Colonic mucosa (tissue), 4 donors: Measurements from ENCODE around the gene ANXA8L1. TPM values are rescaled to one million over a fixed set of nuclear protein-coding genes. Genes with fewer than 3 reads are reported as not detected.
"Not testable (repeated sequence)": the region's sequence is repeated elsewhere in the genome, so short reads cannot be mapped to it uniquely, and the experiment has no call there.

ENCODE experiments used
- DNase-seq: peaks from one replicate; pipeline ENCODE4 v3.0.0-alpha.2; 2020
- H3K27ac ChIP-seq: fragments of 200-600 bp; one replicate; pipeline ENCODE4 v1.8.0; 2021
- H3K27me3 ChIP-seq: fragments of 200-600 bp; one replicate; pipeline ENCODE4 v1.8.0; 2021
- H3K36me3 ChIP-seq: fragments of 200-600 bp; one replicate; pipeline ENCODE4 v1.8.0; 2021
- H3K4me1 ChIP-seq: fragments of 200-600 bp; one replicate; pipeline ENCODE4 v1.8.0; 2021; ENCODE audit warnings: mild to moderate bottlenecking
- H3K4me3 ChIP-seq: fragments of 200-600 bp; one replicate; pipeline ENCODE4 v1.8.0; 2021
- H3K9ac ChIP-seq, 2 donors: one replicate each; pipeline ENCODE4 v1.7.0; 2013; ENCODE audit warnings: control low read depth in 2 of 2, low read depth in 2 of 2, low read length in 2 of 2
- H3K9me3 ChIP-seq: fragments of 200-600 bp; one replicate; pipeline ENCODE4 v1.8.0; 2021
- CTCF ChIP-seq: fragments of 200-600 bp; IDR thresholded peaks from one replicate; pipeline ENCODE4 v1.8.0; 2022; ENCODE audit warnings: antibody characterized with exemption, mild to moderate bottlenecking
- intact Hi-C: fragments of 100-400 bp; cut with DNase I; formaldehyde crosslinking; loops from one replicate; pipeline ENCODE4 v1.14.1; 2022
- total RNA-seq, 2 donors: library from RNA; stranded (reverse); fragmentation: NEBNext Ultra II Directional in 1 of 2; extraction: Animal tissue kit (Norgen Biotek cat#: 25700) in 1 of 2; gene quantifications; one replicate each; pipeline ENCODE4 v1.2.1, GENCODE V29; 2021
- donor health status: healthy.
- donor health status: DM: no; HTN: no; CAD: no.
- donor health status: DM: no; HTN: no; CAD: no.

ANXA8L1 gene
- total RNA-seq, 2 donors from 2014 or later, result not detected

- H3K9me3 ChIP-seq, result no peaks in the 10 kb centered on the region
- intact Hi-C loops, result no loop called here
- no peak overlapping the region for H3K4me3 ChIP-seq
- no peak overlapping the region for H3K9ac ChIP-seq
- H3K27me3 ChIP-seq, result no peaks in the 10 kb centered on the region
- no peak for DNase-seq
- no peak for TF ChIP-seq CTCF
- H3K4me1 ChIP-seq, result no peaks in the 10 kb centered on the region
- H3K36me3 ChIP-seq, result no peaks in the 10 kb centered on the region
- no peak overlapping the region for H3K27ac ChIP-seq
These were observed 44.7 kb upstream of the ANXA8L1 start for GRCh38 chr10:46330894-46331293.

DNA sequence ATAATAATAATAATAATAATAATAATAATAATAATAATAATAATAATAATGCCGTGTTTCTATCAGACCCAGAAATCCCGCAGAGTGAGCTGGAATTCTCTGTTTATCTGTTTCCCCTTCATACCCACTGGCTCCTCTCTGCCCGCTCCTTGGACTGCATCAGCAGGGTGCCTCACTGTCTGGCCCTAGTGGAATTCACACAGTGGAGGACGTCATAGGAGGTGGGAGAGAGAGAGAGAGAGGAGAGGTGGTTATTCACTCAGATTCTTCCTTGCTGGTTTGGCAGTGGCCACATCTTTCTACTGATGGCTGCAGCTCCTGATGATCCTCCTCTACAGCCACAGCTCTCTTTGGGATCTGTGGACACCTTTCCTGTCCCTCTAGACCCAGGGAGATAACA lies 10.1 kb upstream of the ANXA8L1 start:
- H3K9me3 ChIP-seq, H3K27me3 ChIP-seq, H3K4me3 ChIP-seq, intact Hi-C loops, DNase-seq, H3K4me1 ChIP-seq, H3K9ac ChIP-seq, H3K27ac ChIP-seq, H3K36me3 ChIP-seq: not testable (repeated sequence)

DNA sequence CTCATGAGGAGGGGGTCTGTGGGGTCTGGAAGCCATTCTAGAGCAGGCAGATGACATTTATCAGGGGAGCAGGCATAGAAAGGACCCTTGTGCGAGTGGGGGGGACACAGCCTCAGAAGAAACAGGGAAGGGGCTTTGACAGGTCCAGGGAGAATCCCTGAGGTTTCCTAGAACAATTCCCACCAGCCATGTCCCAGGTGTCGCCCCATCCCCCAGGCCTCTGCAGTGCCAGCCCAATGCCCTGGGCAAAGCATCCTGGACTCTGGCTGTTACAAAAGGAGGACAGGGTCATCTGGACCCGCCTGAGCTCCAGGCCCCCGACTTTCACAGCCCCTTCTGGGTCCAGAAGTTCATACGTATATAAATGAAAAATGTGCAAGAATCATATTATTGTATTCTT lies 8.4 kb upstream of the ANXA8L1 start:
- H3K9ac ChIP-seq, DNase-seq, H3K36me3 ChIP-seq, H3K27ac ChIP-seq, H3K9me3 ChIP-seq, H3K4me1 ChIP-seq, H3K4me3 ChIP-seq, intact Hi-C loops, H3K27me3 ChIP-seq: not testable (repeated sequence)

- H3K9me3 ChIP-seq, H3K27me3 ChIP-seq, intact Hi-C loops, H3K36me3 ChIP-seq, H3K4me3 ChIP-seq, H3K4me1 ChIP-seq, H3K27ac ChIP-seq, H3K9ac ChIP-seq: not testable (repeated sequence)
- DNase-seq, result peak; percentile 17
These were observed 7.8 kb upstream of the ANXA8L1 start for GRCh38 chr10:46367666-46368240.

- H3K36me3 ChIP-seq, H3K9me3 ChIP-seq, H3K9ac ChIP-seq, H3K27me3 ChIP-seq, intact Hi-C loops, H3K4me1 ChIP-seq, H3K27ac ChIP-seq, DNase-seq, H3K4me3 ChIP-seq: not testable (repeated sequence)
These were observed 6.6 kb upstream of the ANXA8L1 start for GRCh38 chr10:46368956-46369355.

DNA sequence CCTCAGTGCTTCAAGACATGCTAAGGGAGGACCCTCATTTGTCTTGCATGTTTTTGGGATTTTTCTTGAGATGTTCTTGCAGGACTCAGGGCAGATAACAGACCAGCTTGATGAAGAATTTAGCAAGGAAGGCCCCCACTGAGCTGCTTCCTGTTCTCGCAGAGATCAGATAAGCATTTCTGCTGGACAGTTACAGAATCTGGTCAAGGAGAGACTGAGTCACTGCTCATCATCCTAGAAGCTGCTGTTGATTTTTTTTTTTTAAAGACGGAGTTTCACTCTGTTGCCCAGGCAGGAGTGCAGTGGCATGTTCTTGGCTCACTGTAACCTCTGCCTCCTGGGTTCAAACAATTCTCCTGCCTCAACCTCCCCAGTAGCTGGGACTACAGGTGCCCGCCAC lies 1.2 kb upstream of the ANXA8L1 start:
- intact Hi-C loops, H3K36me3 ChIP-seq, H3K4me3 ChIP-seq, H3K4me1 ChIP-seq, H3K9me3 ChIP-seq, H3K27ac ChIP-seq, H3K9ac ChIP-seq, DNase-seq, H3K27me3 ChIP-seq: not testable (repeated sequence)

GRCh38 chr10:46377022-46377421 lies 1.4 kb downstream of the ANXA8L1 start:
- DNase-seq, H3K27me3 ChIP-seq, H3K36me3 ChIP-seq, intact Hi-C loops, H3K4me1 ChIP-seq, H3K4me3 ChIP-seq, H3K27ac ChIP-seq, H3K9me3 ChIP-seq, H3K9ac ChIP-seq: not testable (repeated sequence)

GRCh38 chr10:46377651-46378050 lies 2.1 kb downstream of the ANXA8L1 start:
- H3K4me3 ChIP-seq, H3K36me3 ChIP-seq, intact Hi-C loops, H3K27me3 ChIP-seq, H3K4me1 ChIP-seq, H3K9ac ChIP-seq, DNase-seq, H3K27ac ChIP-seq, H3K9me3 ChIP-seq: not testable (repeated sequence)

DNA sequence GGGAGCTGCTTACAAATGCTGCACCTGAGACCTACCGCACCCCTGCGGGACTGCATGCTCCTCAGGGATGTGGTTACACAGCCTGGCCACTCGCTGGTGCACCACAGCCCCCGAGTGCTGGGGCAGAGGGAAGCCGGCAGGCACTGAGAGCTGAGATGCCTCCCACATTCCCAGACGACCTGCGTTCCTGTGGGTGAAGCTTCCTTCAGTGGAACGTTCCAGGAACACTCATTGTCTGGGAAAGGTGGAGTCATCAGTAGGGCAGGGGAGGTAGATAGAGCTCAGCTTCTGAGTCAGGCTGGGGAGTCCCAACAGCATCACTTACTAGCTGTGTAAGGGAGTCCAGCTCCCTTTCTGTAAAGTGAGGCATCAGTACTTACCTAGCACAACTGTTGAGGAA lies 2.5 kb downstream of the ANXA8L1 start:
- H3K9me3 ChIP-seq, H3K9ac ChIP-seq, H3K4me3 ChIP-seq, H3K27ac ChIP-seq, H3K27me3 ChIP-seq, H3K4me1 ChIP-seq, intact Hi-C loops, DNase-seq, H3K36me3 ChIP-seq: not testable (repeated sequence)

DNA sequence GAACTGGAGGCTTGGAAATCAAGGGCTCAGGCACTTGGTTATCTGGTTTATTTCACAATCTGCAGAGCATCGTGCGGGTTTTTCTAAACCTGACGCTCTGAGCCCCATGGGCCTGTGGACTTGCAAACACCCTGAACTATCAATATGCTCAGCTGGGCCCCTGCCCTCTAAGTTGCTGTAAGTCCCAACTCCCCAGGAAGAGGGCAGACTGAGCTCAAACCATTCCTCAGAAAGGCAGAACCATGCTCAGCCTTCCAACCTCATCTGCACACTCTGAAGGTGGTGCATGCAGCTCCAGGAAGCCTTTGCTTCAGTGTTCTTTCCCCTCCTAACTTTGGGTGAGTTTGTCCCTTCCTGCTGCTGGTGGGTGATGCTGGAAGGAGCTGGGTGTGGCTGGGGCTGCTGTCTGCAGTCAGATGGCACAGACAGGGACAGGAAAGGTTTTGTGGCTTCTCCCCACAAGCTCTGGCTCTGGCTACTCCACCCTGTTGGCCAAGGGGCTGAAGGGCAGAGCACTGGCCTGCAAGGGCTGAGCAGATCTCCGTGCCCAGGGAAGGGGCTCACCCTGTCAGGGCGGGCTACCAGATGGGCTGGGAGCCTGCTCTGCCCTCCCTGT lies 3.8 kb downstream of the ANXA8L1 start:
- DNase-seq, H3K27ac ChIP-seq, intact Hi-C loops, H3K27me3 ChIP-seq, H3K4me1 ChIP-seq, H3K36me3 ChIP-seq, H3K4me3 ChIP-seq, H3K9ac ChIP-seq, H3K9me3 ChIP-seq: not testable (repeated sequence)

- H3K36me3 ChIP-seq, H3K9ac ChIP-seq, DNase-seq, H3K9me3 ChIP-seq, H3K4me1 ChIP-seq, H3K27ac ChIP-seq, H3K4me3 ChIP-seq, intact Hi-C loops, H3K27me3 ChIP-seq: not testable (repeated sequence)
These were observed 10.3 kb downstream of the ANXA8L1 start for GRCh38 chr10:46385858-46386257.

DNA sequence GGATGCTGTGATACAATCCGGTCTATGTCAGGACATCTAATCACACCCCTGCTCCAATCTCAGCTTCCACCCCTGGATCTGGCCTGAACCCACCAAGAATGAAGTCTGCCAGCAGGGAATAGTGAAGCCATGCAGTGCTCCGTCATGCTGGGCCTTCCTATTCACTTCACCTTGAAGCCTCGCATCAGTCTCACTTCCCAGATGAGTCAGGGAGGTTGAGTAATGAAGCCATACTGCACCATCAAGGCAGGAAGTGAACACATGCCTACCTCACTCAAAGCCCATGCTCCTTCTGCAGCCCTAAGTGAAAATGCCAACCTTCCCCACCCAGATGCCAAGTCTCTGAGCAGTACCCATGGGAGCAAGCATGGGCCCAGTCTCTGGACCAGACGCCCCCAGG lies 11.1 kb downstream of the ANXA8L1 start:
- H3K27ac ChIP-seq, H3K36me3 ChIP-seq, H3K27me3 ChIP-seq, H3K9me3 ChIP-seq, intact Hi-C loops, H3K4me3 ChIP-seq, H3K4me1 ChIP-seq, H3K9ac ChIP-seq, DNase-seq: not testable (repeated sequence)

DNA sequence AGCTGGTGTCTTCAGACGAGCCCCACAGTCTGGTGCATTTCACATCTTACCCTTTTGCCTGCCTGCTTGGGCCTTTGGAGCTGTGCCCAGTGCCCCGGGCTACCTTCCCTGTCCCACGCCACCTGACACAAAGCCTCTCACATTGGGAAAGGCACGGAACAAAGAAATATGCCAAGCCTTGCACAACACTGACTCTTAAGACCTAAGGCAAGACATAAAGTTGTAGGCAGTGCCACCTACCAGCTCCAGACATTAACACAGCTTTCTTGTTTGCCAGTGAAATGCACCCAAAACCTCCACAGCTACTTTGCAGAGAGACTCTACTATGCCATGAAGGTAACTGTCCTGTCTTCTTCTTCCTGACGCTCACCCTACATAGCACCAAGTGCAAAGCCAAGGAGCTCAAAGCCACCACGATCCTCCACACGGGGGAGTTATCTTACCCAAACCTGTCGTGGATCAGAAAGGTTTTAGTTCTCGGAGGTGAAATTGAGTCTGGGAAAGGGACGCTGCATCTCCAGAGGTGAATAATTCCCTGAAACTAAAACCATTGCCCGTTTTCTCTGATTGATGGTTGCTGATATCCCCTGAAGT lies 11.8 kb downstream of the ANXA8L1 start:
- H3K36me3 ChIP-seq, H3K9ac ChIP-seq, H3K27me3 ChIP-seq, H3K9me3 ChIP-seq, H3K27ac ChIP-seq, intact Hi-C loops, DNase-seq, H3K4me1 ChIP-seq, H3K4me3 ChIP-seq: not testable (repeated sequence)
